ENCODE results near the gene B3GAT3.

Gene B3GAT3

DNA sequence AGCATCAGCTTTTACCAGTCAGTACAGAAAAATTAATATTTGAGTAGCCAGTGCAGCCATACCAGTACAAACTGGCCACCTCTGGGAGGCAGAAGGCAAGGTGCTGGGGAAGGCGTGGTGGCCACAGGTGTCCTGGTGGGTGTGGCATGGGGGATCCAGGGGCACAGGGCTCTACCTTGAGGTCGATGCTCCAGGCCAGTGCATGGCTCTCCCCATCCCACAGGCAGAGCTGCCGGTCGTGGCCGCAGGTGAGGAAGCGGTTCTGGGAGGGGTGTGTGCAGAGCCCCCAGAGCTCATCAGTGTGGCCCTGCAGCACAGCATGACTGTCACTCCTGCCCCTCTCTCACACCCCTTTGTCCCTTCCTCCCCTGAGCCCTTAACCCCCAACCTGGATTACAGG lies 16.3 kb downstream of the B3GAT3 start:
- Histone ChIP-seq H3K9me3 (ENCODE audit: control insufficient read depth, insufficient read depth, low read depth, low read length) (no peaks in the 10 kb centered on the region), H3K36me3 (ENCODE audit: control insufficient read depth in 2 of 2, insufficient read depth in 1 of 2, low read length in 2 of 2) (peaks cover 0 to 58% of the 10 kb centered on the region in 2 experiments; a peak in 1 of 3 replicates), H3K27ac (ENCODE audit: extremely low read depth, low read depth, low read length) (no peak overlapping the region), H3K4me3 (ENCODE audit: low read depth, low read length) (no peak overlapping the region), H3K4me1 (ENCODE audit: control insufficient read depth, insufficient read depth, low read length) (no peaks in the 10 kb centered on the region)
- TF ChIP-seq ZNF23 (tag by site-specific recombination; IDR thresholded peaks at IDR 0.05; ENCODE audit: borderline replicate concordance) (no peak), SCRT2 (tag by site-specific recombination; IDR thresholded peaks at IDR 0.05) (peak; percentile 43; the same call in 1 of the 2 replicates)
- CTCF ChIA-PET: interaction anchor here (0.9 to 2.4 kb wide), 3 partner anchors 13 to 88 kb away, joined by 3 to 11 read pairs (median 3); no protein-coding TSS in a partner anchor
- POLR2A ChIA-PET: interaction anchor here (1.1 to 3.1 kb wide), 2 partner anchors 13 to 14 kb away, joined by 6 to 21 read pairs; partner anchors contain the start of gene TUT1

DNA sequence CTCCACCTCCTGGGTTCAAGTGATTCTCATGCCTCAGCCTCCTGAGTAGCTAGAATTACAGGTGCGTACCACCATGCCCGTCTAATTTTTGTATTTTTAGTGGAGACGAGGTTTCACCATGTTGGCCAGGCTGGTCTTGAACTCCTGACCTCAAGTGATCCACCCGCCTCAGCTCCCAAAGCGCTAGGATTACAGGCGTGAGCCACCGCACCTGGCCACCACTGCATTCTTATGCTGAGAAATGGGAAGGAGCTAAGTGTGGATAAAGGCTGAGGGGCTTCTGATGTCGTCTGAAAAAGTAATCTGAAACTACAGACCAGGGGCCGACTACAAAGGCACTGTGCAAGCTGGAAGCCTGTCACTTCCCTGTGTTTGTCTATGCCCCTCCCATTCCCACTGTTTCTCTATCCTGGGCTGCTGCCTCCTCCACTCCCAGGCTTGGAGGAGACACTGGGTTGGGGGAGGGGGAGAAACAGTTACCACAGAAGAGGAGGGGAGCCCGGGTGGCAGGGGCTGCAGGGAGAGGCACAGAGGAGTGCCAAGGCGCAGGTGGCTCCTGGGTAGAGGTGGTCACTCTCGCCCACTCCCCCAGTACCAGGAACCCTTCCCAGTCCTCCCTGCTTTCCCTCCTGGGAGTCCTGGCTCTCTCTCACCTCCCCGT lies 17.2 kb downstream of the B3GAT3 start:
- no peak for TF ChIP-seq GLI2 (tag by site-specific recombination; IDR thresholded peaks at IDR 0.05; ENCODE audit: borderline replicate concordance, low read depth)
- TF ChIP-seq ZNF433 (tag by site-specific recombination; IDR thresholded peaks at IDR 0.05; ENCODE audit: low read depth): no peak
- no peak for TF ChIP-seq ZNF610 (tag by site-specific recombination; IDR thresholded peaks at IDR 0.05; ENCODE audit: borderline replicate concordance)
- no peak for TF ChIP-seq ZNF169 (tag by site-specific recombination; IDR thresholded peaks at IDR 0.05)
- 0 out of 2 replicates have a peak, but pooled peaks have one; percentile 11 for TF ChIP-seq PRDM1 (tag by site-specific recombination; IDR thresholded peaks at IDR 0.05)
- no peak for TF ChIP-seq OSR2 (tag by site-specific recombination; IDR thresholded peaks at IDR 0.05)
- TF ChIP-seq ZNF221 (tag by site-specific recombination; IDR thresholded peaks at IDR 0.05; ENCODE audit: borderline replicate concordance): no peak
- TF ChIP-seq ZBTB17 (tag by site-specific recombination; IDR thresholded peaks at IDR 0.05): 0 out of 2 replicates have a peak, but pooled peaks have one; percentile 18
- no peak for TF ChIP-seq ZNF558 (tag by site-specific recombination; IDR thresholded peaks at IDR 0.05)
- TF ChIP-seq, protein P1, sequence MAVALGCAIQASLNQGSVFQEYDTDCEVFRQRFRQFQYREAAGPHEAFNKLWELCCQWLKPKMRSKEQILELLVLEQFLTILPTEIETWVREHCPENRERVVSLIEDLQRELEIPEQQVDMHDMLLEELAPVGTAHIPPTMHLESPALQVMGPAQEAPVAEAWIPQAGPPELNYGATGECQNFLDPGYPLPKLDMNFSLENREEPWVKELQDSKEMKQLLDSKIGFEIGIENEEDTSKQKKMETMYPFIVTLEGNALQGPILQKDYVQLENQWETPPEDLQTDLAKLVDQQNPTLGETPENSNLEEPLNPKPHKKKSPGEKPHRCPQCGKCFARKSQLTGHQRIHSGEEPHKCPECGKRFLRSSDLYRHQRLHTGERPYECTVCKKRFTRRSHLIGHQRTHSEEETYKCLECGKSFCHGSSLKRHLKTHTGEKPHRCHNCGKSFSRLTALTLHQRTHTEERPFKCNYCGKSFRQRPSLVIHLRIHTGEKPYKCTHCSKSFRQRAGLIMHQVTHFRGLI (tag by site-specific recombination; IDR thresholded peaks at IDR 0.05): no peak
- peak; percentile 17; the same call in 1 of the 2 replicates for TF ChIP-seq EGR2 (tag by site-specific recombination; IDR thresholded peaks at IDR 0.05; ENCODE audit: low read depth)
- TF ChIP-seq SALL2 (tag by site-specific recombination; IDR thresholded peaks at IDR 0.05; ENCODE audit: borderline replicate concordance): no peak
- no peak for TF ChIP-seq MEIS1 (CRISPR knock-in tag; IDR thresholded peaks at IDR 0.05; ENCODE audit: borderline replicate concordance)
- 0 out of 2 replicates have a peak, but pooled peaks have one; percentile 21 for TF ChIP-seq IKZF3 (tag by site-specific recombination; IDR thresholded peaks at IDR 0.05)
- TF ChIP-seq GFI1B (tag by site-specific recombination; IDR thresholded peaks at IDR 0.05): no peak
- TF ChIP-seq ZNF514 (tag by site-specific recombination; IDR thresholded peaks at IDR 0.05): no peak
- TF ChIP-seq ZNF76 (tag by site-specific recombination; IDR thresholded peaks at IDR 0.05; ENCODE audit: borderline replicate concordance, low read depth): 0 out of 2 replicates have a peak, but pooled peaks have one; percentile 18
- no peak for TF ChIP-seq ZNF747 (tag by site-specific recombination; IDR thresholded peaks at IDR 0.05)
- no peak for TF ChIP-seq ZNF350 (tag by site-specific recombination; IDR thresholded peaks at IDR 0.05)
- 0 out of 2 replicates have a peak, but pooled peaks have one; percentile 10 for TF ChIP-seq ZXDB (tag by site-specific recombination; IDR thresholded peaks at IDR 0.05)
- Histone ChIP-seq H3K9me3 (ENCODE audit: control insufficient read depth, insufficient read depth, low read depth, low read length) (no peaks in the 10 kb centered on the region), H3K4me3 (ENCODE audit: low read depth, low read length) (no peak overlapping the region), H3K36me3 (ENCODE audit: control insufficient read depth in 2 of 2, insufficient read depth in 1 of 2, low read length in 2 of 2) (peaks cover 0 to 59% of the 10 kb centered on the region in 2 experiments; a peak in 1 of 3 replicates), H3K27ac (ENCODE audit: extremely low read depth, low read depth, low read length) (no peak overlapping the region), H3K4me1 (ENCODE audit: control insufficient read depth, insufficient read depth, low read length) (no peaks in the 10 kb centered on the region)
- ChIA-PET POLR2A (interaction anchor here (0.6 to 3.1 kb wide), 4 partner anchors 13 to 36 kb away, joined by 3 to 21 read pairs (median 5); partner anchors contain the start of genes B3GAT3, EEF1G and TUT1), CTCF (interaction anchor here (0.6 to 2.4 kb wide), 4 partner anchors 11 to 221 kb away, joined by 3 to 11 read pairs (median 3); no protein-coding TSS in a partner anchor)
